HG02870 (cell line): Measurements from ENCODE around the gene FSCN2.

Experiments used
- ATAC-seq: cut with Tn5 transposase; IDR thresholded peaks from one replicate; pipeline ENCODE4 v1.9.1; 2021; ENCODE audit warnings: mild to moderate bottlenecking, moderate library complexity; ENCODE audit not compliant: unreplicated experiment

Gene FSCN2

DNA sequence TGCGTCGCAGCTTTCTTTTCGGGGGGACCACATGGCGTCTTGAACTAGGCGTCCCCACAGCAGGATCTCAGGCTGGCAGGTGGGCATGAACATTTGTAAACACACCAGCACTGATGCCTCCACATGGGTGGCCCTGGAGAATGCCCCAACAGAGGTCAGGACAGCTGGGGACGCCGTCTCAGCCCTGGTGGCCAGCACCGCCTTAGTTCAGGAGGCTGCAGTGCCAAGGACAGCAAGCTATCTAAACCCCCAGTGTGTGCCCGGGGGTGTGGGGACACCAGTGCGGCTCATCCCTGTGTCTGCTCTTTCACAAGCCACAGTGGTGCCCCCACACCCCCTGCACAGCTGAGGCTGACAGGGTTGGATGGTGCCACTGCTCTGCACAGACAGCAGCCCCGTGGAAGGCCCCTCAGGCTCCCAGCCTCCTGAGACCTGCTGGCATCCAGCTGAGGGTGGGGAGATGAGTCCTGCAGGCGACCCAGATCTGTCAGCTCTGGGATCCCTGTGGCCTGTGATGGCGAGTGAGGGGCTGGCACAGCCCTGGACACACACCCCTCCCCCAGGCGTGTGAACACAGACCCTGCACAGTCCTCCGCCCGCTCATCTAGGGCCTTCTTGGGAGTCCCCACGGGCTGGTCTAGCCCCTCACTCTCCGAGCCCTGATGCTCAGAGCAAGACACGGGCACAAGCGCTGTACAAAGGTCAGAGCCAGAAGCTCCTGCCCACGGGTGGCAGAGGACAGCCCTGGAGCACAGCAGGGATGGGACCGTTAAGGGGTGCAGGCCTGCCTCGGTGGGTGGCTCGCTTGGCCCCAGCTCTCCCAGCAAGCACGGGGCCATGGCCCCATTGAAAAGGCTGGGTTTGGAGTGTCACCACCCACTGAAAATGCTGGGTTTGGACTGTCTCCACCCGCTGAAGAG is 10.7 kb downstream of the FSCN2 start:
- no peak for ATAC-seq

DNA sequence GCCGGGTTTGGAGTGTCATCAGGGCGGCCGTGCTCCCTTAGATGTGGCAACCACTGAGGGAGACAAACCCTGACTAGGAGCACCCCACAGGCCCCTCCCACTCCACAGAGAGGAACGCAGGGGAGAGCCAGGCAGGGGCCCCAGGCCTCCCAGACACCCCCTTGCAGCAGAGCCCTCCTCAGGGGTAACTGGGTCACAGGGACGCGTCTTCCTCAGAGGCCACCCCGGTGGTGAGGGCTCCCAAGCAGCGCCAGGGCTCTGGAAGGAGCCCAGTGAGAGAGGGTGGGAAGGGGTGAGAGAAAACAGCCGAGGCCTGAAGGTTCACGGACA is 11.4 kb downstream of the FSCN2 start:
- ATAC-seq: no peak

DNA sequence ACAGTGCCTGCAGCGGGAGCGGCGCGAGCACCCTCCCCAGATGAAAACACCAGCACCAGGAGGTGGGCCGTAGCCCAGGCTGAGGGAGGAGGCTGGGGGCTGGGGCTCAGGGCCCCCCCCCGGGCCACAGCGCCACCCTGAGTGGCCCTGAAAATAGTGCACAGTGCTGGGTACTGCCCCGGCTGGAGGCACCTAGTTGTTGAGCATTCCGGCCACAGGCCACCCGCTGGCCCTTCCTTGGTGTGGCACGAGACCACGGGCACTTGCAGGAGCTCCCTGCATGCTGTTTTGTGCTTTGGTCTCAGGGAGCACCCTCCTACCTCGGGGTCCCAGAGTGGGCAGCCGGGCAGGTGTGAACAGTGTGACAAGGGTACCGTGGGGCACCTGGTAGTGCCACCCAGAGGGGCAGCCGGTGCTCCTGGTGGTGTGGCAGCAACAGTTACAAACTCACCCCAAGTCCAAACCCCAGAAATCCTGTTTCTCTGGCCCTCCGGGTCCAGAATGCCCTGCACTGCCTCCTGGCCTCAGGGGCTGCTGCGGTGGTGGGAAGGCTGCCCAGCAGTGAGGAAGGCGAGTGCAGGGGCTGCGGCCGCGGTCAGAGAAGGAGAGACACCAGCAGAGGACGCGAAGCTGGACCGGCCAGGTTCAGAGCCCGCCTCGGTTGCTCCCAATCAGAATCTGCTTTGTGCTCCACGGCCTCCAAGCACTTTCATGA is 11.9 kb downstream of the FSCN2 start:
- ATAC-seq: no peak

DNA sequence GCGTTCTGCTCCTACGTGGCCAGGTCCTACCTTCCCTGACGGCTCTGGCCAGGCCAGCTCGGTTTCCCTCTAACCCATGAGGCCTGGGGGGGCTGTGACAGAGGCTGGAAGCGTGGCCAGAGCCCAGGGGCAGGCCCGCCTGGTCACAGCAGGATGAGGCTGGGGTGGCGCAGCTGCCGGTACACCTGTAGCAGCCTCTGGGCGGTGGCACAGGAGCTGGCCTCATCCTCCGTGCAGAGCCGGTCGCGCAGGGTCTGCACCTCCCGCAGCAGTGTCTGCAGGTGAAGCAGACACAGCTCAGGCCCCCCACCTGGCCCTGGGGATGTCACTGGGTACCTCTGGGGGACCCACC is 12.5 kb downstream of the FSCN2 start:
- no peak for ATAC-seq

DNA sequence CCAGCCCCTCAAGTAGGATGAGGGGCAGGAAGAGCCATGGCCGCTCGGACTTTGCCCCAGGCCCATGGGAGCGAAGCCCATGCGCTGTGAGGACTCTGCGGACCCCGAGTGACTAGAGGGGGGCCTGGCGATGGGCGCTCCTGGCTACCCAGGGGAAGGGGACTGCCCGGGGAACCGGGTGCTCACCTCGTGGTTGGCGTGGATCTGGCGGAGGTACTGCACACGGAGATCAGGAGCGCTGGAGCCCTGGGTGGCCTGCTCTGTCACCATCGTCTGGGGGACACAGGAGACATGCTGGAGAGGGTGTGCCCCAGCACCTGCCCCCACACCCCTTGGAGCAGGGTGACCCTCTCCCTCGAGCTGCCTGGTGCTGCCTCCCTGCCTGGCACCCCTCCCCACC is 12.9 kb downstream of the FSCN2 start:
- no peak for ATAC-seq

DNA sequence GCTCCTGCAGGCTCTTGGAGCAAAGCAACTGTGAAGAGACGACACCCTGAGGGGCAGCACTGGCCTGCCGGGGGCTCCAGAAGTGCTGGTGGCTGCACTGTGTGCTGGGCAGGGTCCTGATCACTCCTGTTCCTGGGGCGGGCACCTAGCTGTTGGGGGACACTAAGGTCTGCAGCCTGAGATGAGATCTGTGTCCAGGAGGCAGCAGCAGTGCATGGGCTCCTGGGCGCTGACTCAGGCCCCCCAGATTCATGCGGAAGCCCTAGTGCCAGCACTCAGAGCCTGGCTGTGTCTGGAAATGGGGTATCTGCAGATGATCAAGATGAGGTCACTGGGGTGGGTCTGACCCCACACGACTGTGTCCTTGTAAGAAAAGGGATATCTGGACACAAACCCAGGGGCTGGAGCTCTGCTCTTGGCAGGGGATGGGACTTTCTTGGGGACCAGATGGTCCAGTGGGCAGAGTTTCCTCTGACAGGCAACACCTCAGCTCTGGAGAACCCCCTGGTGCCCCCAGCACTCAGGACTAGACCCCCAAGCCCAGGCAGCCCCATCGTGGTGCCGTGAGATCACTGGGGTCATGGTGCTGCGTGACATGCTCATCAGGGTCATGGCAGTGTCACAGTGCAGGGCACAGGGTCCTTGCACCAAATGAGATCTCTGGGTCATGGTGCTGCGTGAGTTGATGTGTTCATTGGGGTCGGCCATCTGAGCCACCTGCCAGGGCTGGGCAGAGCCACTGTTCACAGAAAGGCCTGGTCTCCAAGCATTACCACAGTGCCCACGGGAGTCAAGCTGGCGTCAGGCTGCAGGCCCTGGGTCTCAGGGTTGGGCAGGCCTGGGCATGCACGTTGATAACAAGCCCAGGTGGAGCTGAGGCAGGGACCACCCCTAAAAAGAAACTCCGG is 14.5 kb downstream of the FSCN2 start:
- ATAC-seq: no peak

DNA sequence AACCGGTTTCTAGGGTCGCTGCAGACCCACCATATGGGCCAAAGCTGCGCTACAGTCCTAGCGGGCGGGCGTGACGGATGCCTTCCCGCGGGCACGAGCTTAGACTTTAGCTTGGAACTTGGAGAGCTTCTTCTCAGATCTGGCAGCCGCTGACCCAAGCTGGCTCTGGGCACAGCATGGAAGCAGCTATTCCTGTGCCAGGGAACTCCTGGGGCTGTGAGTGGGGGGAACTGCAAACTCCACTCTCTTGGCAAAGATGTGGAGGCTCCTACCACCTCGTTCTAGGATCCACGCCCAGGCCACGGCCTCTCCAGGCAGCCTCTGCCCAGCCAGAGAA is 15.1 kb downstream of the FSCN2 start:
- ATAC-seq: no peak

DNA sequence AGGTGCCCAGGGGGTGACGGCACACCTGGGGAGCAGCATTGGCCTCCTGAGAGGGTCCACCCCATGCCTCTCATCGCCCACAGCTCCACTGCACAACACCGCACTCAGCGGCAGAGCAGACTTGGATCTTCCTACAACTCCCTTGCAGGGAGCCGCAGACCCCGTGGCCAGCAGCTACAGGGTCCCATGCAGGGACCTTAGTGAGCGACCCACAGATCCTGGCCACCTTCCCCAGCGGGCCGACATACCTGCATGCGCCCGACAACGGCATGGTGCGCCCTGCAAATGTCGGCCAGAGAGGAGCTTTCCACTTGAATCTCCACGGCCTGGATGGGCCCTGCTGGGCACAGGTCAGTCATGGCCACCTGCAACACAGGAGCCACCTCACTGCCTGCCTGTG is 15.6 kb downstream of the FSCN2 start:
- no peak for ATAC-seq

DNA sequence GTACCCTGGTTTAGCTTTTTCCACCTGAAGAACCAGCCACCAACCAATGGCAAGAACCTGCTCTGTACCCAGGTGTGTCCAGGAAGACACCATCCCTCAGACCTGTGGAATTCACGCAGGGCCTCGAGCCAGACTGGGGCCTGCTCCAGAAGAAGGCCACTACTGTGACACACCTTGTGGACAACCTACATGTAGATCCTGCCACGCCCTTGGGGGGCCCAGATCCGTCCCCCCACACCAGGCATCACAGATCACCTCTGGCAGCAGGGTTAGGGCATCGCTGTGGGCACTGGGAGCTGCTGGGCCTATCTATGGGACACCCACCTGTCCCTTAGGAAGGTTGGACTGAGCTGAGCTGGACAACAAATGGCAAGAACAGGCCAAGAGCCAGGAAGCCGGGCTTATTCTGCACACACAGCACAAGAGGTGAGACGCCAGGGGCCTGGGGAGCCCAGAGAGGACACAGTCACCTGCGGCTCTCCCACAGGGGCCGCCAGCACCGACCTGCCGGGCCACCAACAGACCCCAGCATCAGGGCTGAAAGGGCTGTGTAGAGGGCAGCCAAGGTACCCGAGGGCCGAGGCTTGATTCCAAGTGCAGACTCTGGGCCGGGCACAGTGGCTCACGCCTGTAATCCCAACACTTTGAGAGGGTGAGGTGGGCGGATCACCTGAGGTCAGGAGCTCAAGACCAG is 16.3 kb downstream of the FSCN2 start:
- no peak for ATAC-seq

DNA sequence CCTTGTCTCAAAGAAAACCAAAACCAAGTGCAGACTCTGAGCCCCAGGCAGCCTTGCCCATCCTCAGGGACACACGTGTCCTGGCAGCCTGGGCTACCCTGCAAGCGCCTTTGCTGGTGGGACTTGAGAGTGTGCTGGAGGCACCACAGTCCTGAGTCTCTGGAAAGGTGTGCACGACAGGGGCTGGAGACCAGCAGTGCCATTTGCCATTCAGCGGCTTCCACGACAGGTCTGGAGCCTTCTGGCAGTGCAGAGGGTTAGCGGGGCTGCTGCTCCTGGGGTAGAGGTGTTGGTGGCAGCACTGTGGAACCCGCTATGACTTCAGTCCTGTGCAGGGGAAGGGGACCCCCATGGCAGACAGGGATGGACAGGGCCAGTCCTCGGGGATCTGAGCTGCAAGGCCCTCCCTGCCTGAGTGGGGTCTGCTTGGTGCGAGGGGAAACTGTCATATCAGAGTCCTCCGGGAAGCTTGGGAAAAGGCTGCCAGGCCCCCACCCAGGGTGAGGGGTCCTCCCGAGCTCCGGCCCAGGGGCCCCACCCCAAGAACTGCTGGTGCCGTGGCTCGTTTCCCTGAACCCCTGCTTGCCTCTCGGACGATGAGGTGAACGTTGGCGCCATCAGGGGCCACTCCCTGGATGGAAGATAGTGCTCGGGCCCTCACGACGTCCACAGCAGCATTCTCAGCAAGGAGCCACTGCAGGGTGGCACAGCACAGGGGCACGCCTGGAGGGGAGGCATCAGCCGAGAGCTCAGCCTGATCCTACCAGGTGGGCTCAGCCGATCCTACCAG is 17.2 kb downstream of the FSCN2 start:
- no peak for ATAC-seq

DNA sequence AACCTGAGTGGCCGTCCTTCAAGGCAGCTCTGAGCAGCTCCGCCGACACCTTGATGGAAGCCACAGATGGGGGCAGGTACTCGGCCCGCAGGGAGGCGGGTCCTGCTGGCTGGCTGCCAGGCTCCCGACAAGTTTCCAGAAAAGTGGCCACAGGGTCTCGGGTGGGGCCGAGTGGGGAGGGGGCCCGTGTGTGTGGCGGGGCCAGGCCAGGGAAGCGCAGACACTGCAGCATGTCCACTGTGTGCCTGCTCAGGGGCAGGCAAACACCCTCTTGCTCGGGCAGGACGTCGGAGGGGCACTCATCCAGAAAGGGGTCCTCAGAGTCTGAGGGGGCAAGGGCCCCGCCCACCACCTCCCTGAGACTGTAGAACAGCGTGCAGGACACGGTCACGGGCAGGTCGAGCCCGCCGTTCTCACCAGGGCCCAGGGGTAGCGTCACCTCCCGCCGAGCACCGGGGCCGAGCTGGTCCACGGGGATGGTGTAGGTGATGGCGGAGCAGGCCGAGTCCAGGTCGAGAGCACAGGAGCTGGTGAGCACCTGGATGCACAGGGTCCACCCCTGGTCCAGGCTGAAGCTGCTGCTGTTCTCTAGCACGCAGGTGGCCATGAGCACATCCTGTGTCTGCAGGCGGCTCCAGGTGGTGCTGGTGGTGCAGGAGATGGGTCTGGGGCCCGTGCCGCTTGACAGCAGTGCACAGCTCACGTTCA is 18.9 kb downstream of the FSCN2 start:
- no peak for ATAC-seq

DNA sequence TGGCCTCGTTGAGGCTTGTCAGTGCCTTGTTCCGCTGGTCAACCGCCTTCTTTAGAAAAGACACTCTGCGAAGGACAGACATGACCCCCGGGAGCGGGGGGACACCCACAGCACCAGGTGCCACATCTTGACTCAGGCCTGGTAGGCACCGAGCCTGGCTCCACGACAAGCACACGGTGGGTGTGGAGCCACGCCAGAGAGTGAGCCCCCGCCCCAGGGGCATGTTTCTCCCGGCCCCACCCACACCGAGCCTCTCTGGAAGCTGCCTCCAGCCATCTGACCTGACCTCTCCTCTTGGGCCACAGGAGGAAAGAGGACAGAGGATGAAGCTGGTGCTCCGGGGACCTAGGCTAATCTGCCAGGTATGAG is 19.4 kb downstream of the FSCN2 start:
- no peak for ATAC-seq

DNA sequence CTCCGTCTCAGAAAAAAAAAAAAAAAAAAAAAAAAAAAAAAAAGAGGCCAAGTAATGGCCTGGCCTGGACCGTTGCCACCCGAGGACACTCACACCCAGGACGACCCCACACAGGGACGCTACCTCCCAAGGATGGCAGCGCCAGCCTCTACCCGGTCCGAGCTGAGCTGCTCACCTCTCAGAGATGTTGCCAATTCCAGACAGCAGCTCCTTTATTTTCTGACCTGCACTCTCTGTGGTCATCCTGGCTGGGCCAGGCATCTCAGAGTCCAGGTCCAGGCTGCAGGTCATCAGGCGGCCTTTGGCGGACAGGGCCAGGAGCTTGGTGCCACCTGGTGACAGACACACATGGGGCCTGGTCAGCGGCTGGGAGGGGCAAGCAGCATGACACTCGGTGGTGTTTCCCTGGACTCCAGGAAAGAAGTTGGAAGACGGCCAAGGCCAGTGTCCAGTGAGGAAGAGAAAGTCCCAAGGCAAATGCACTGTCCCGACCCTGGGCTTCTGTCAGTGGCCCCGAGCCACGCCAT is 20.9 kb downstream of the FSCN2 start:
- no peak for ATAC-seq

DNA sequence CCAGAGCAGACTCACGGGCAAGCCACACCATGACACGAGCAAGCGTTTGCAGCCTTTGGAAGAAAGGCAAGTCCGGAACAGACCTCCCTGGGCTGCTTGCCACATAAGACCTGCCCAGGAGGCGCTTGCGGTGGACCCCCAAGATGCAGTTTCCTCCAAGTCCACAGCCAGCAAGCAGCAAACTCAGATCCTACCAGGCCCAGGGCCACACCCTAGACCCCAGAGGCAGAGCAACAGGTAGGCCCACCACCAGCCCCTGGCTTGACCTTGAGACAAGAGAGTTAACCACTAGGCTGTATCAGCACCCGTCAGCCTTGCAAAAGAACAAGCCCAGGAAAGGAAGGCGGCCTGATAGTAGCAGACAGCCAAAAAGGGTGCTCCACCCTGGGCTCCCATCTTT is 21.6 kb downstream of the FSCN2 start:
- no peak for ATAC-seq

DNA sequence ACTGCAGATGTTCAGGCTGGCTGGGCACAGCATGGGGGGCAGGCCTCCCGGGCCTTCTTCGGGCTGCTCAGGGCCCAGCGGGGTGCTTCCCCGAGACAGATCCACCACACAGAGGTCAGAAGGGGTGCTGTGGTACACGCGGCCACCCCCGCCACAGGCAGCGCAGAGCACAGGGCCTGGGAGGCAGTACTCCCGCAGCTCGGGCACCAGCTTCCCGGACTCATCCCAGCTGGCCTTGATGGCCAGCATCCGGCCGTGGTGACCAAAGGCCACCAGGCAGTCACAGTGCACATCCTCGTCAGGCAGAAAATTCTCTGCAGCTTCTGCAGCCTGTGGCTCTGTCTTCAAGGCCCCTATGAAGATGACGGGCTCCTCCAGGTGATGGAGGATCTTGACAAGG is 22.1 kb downstream of the FSCN2 start:
- ATAC-seq: no peak

DNA sequence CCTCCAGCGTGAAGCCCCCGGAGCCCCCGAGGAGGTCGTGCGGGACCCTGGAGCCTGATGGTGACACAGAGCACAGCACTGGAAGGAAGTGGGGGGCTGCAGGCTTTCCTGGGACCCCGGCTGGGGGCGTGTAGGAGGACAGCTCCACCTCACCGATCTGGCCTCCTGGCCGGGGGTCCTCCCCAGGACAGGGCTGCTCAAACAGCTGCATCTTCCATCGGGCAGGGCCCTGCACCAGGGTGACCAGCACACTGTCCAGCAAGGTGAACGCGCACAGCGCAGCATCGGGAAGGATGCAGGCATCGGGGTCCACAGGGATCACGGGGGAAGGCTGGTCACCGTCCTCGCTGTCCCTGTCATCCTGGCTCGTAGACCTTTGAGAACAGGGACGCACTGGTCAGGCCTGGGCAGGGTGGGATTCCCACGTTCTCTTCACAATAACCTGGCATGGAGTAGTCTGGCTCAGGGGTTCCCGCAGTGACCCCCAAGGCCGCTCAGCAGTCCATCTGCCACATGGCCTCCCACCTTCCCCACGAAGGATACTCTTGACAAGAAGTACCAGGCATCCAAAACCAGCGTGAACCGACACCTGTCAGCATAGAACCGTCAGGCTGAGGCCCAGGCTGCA is 22.8 kb downstream of the FSCN2 start:
- ATAC-seq: no peak

DNA sequence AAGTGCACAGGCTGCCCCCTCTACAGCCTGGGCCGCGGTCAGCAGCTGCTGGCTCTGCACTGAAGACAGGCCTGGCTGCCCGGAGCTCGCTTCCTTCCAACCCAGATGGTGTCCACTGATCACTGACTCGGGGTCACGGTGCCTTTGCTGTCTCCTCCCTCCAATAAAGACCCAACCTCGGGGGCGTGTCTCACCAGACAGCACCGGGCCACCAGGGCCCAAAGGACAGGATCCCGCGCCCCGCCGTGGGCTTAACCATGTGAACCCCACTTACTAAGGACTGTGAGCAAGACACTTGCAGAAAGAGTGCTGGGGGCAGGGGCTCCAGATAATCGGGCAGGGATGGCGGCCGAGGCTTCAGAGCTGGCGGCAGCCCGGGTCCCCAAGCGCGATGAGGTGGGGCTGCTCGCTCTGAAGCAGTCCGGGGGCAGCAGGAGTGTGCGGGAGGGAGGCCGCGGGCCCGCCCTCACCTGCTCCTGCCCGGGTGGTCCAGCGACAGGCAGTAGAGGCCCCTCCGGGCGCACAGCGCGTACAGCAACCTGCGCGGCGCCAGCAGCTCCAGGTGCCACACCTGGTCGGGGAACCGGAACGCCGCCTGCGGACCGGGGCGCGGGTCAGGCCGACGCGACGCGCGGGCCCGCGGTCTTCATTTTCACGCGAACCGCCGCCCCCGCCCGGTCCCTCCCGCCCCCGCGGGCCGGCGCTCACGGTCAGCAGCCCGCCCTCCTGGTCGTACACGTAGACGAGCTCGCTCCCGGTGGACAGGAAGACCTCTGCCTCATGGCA is 23.5 kb downstream of the FSCN2 start:
- no peak for ATAC-seq
